Measurements from ENCODE around the gene ZNF177. TPM values are rescaled to one million over a fixed set of nuclear protein-coding genes. Genes with fewer than 3 reads are reported as not detected.

The ZNF177 gene
- total RNA-seq, 1 donor from 2014 or later, result 10.6 TPM

GRCh38 chr19:9370738-9371619 is 8.2 kb downstream of the ZNF177 start:
- no peak for DNase-seq (ENCODE audit: extremely low spot score, unreplicated experiment)
- no peak for TF ChIP-seq CTCF (conservative IDR thresholded peaks at IDR 0.05)
- no peak overlapping the region for H3K27ac Mint-ChIP-seq
- peaks cover 60% of the 10 kb centered on the region for H3K36me3 Mint-ChIP-seq
- H3K4me3 Mint-ChIP-seq, result no peak overlapping the region
- H3K27me3 Mint-ChIP-seq, result no peaks in the 10 kb centered on the region
- no peaks in the 10 kb centered on the region for H3K4me1 Mint-ChIP-seq (ENCODE audit: unreplicated experiment)
- H3K9me3 Mint-ChIP-seq, result peaks cover 22% of the 10 kb centered on the region

GRCh38 chr19:9381361-9381785 is 18.6 kb downstream of the ZNF177 start:
- Mint-ChIP-seq H3K36me3 (peaks cover 74% of the 10 kb centered on the region), H3K27me3 (no peaks in the 10 kb centered on the region), H3K27ac (no peak overlapping the region), H3K9me3 (peaks cover 47% of the 10 kb centered on the region), H3K4me1 (ENCODE audit: unreplicated experiment) (no peaks in the 10 kb centered on the region), H3K4me3 (no peak overlapping the region)
- no peak for TF ChIP-seq CTCF (conservative IDR thresholded peaks at IDR 0.05)
- no peak for DNase-seq (ENCODE audit: extremely low spot score, unreplicated experiment)

- no peak overlapping the region for H3K4me3 Mint-ChIP-seq
- H3K27ac Mint-ChIP-seq, result no peak overlapping the region
- DNase-seq (ENCODE audit: extremely low spot score, unreplicated experiment), result no peak
- H3K27me3 Mint-ChIP-seq, result no peaks in the 10 kb centered on the region
- H3K36me3 Mint-ChIP-seq, result peaks cover 14% of the 10 kb centered on the region
- H3K4me1 Mint-ChIP-seq (ENCODE audit: unreplicated experiment), result no peaks in the 10 kb centered on the region
- TF ChIP-seq CTCF (conservative IDR thresholded peaks at IDR 0.05), result no peak
- H3K9me3 Mint-ChIP-seq, result peaks cover 23% of the 10 kb centered on the region
Observed at GRCh38 chr19:9406798-9407352, 44.1 kb downstream of the ZNF177 start.

GRCh38 chr19:9407827-9408226 is 45.0 kb downstream of the ZNF177 start:
- Mint-ChIP-seq H3K9me3 (peaks cover 23% of the 10 kb centered on the region), H3K36me3 (peaks cover 24% of the 10 kb centered on the region), H3K4me1 (ENCODE audit: unreplicated experiment) (no peaks in the 10 kb centered on the region), H3K27ac (no peak overlapping the region), H3K27me3 (no peaks in the 10 kb centered on the region), H3K4me3 (no peak overlapping the region)
- no peak for DNase-seq (ENCODE audit: extremely low spot score, unreplicated experiment)
- no peak for TF ChIP-seq CTCF (conservative IDR thresholded peaks at IDR 0.05)

GRCh38 chr19:9413240-9413954 is 50.6 kb downstream of the ZNF177 start:
- H3K27ac Mint-ChIP-seq, result no peak overlapping the region
- H3K4me1 Mint-ChIP-seq (ENCODE audit: unreplicated experiment), result no peaks in the 10 kb centered on the region
- DNase-seq (ENCODE audit: extremely low spot score, unreplicated experiment), result no peak
- H3K27me3 Mint-ChIP-seq, result no peaks in the 10 kb centered on the region
- H3K4me3 Mint-ChIP-seq, result no peak overlapping the region
- H3K36me3 Mint-ChIP-seq, result peaks cover 71% of the 10 kb centered on the region
- H3K9me3 Mint-ChIP-seq, result peaks cover 34% of the 10 kb centered on the region
- TF ChIP-seq CTCF (conservative IDR thresholded peaks at IDR 0.05), result no peak

Data from type B pancreatic cell (in vitro differentiated cells).